ENCODE measurements around the gene RNF123.

DNA sequence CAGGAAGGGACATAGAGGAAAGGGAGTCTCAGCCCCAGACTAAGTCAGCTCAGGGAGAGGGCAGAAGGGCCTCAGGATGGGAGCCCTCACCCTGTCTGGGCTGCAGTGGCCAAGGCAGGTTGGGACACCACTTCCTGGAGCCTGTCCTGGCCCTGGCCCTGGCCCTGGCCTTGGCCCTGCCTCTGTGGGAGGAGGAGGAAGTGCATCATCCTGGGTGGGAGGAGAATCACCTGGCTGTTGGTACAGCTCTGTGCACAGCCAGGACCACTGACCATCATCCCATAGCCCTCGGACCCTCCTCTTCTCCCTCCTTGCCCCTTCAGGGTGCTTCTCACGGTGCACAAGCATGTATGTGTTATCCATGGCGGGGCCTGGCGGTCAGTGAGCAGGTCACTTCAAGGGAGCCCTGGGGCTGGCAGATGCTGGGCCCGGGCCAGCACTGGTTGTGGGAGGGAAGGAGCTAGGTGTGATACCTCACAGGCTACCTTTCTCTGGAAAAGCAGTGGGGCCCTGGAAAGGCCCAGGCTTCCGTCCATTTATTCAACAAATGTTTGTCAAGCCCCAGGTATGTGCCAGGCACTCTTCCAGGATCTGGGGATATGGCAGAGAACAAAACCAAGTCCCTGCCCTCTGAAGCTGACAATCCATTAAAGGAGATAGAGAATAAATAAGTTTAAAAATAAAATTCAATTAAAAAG is 23.4 kb upstream of the RNF123 start:
- TF ChIP-seq, protein P1, sequence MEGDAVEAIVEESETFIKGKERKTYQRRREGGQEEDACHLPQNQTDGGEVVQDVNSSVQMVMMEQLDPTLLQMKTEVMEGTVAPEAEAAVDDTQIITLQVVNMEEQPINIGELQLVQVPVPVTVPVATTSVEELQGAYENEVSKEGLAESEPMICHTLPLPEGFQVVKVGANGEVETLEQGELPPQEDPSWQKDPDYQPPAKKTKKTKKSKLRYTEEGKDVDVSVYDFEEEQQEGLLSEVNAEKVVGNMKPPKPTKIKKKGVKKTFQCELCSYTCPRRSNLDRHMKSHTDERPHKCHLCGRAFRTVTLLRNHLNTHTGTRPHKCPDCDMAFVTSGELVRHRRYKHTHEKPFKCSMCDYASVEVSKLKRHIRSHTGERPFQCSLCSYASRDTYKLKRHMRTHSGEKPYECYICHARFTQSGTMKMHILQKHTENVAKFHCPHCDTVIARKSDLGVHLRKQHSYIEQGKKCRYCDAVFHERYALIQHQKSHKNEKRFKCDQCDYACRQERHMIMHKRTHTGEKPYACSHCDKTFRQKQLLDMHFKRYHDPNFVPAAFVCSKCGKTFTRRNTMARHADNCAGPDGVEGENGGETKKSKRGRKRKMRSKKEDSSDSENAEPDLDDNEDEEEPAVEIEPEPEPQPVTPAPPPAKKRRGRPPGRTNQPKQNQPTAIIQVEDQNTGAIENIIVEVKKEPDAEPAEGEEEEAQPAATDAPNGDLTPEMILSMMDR (IDR thresholded peaks at IDR 0.05; ENCODE audit: low read depth, low read length, missing input control) = no peak
- TF ChIP-seq, protein P2, sequence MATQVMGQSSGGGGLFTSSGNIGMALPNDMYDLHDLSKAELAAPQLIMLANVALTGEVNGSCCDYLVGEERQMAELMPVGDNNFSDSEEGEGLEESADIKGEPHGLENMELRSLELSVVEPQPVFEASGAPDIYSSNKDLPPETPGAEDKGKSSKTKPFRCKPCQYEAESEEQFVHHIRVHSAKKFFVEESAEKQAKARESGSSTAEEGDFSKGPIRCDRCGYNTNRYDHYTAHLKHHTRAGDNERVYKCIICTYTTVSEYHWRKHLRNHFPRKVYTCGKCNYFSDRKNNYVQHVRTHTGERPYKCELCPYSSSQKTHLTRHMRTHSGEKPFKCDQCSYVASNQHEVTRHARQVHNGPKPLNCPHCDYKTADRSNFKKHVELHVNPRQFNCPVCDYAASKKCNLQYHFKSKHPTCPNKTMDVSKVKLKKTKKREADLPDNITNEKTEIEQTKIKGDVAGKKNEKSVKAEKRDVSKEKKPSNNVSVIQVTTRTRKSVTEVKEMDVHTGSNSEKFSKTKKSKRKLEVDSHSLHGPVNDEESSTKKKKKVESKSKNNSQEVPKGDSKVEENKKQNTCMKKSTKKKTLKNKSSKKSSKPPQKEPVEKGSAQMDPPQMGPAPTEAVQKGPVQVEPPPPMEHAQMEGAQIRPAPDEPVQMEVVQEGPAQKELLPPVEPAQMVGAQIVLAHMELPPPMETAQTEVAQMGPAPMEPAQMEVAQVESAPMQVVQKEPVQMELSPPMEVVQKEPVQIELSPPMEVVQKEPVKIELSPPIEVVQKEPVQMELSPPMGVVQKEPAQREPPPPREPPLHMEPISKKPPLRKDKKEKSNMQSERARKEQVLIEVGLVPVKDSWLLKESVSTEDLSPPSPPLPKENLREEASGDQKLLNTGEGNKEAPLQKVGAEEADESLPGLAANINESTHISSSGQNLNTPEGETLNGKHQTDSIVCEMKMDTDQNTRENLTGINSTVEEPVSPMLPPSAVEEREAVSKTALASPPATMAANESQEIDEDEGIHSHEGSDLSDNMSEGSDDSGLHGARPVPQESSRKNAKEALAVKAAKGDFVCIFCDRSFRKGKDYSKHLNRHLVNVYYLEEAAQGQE (IDR thresholded peaks at IDR 0.05) = peak; percentile 66
- TF ChIP-seq FOXA2 (IDR thresholded peaks at IDR 0.05) = peak; percentile 19
- TF ChIP-seq, protein P3, sequence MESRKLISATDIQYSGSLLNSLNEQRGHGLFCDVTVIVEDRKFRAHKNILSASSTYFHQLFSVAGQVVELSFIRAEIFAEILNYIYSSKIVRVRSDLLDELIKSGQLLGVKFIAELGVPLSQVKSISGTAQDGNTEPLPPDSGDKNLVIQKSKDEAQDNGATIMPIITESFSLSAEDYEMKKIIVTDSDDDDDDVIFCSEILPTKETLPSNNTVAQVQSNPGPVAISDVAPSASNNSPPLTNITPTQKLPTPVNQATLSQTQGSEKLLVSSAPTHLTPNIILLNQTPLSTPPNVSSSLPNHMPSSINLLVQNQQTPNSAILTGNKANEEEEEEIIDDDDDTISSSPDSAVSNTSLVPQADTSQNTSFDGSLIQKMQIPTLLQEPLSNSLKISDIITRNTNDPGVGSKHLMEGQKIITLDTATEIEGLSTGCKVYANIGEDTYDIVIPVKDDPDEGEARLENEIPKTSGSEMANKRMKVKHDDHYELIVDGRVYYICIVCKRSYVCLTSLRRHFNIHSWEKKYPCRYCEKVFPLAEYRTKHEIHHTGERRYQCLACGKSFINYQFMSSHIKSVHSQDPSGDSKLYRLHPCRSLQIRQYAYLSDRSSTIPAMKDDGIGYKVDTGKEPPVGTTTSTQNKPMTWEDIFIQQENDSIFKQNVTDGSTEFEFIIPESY (IDR thresholded peaks at IDR 0.05) = no peak
- TF ChIP-seq NR2F2 (IDR thresholded peaks at IDR 0.05) = no peak
